HepG2 (cell line): Measurements from ENCODE around the gene HIF1AN. TPM values are rescaled to one million over a fixed set of nuclear protein-coding genes. Genes with fewer than 3 reads are reported as not detected.

ENCODE experiments used
- ATF7-NPFF ChIP-seq: sonication (generic); formaldehyde crosslinking; IDR thresholded peaks from 2 replicates; pipeline ENCODE4 v1.8.1; 2023; ENCODE audit warnings: mild to moderate bottlenecking, low read depth, missing genetic modification reagents, moderate library complexity
- FOXO4 ChIP-seq: sonication (generic); formaldehyde crosslinking; conservative IDR thresholded peaks from 2 replicates; pipeline ENCODE4 v1.8.1; 2023; ENCODE audit warnings: missing genetic modification reagents
- HNRNPK ChIP-seq: fragments of 200-400 bp; formaldehyde crosslinking; IDR thresholded peaks from 2 replicates; pipeline ENCODE4 v1.6.1; 2018; ENCODE audit warnings: low read length, low read depth, moderate library complexity, mild to moderate bottlenecking; ENCODE audit not compliant: poor library complexity, severe bottlenecking
- KDM2A ChIP-seq: sonication (generic); formaldehyde crosslinking; IDR thresholded peaks from 2 replicates; pipeline ENCODE4 v1.4.0; 2020; ENCODE audit warnings: low read depth, missing genetic modification reagents, borderline replicate concordance
- MAF1 ChIP-seq: sonication (generic); formaldehyde crosslinking; IDR thresholded peaks from 2 replicates; pipeline ENCODE4 v1.5.0; 2020; ENCODE audit warnings: missing genetic modification reagents, borderline replicate concordance
- MTA1 ChIP-seq: sonication (generic); formaldehyde crosslinking; IDR thresholded peaks from 2 replicates; pipeline ENCODE4 v1.4.0; 2020; ENCODE audit warnings: missing genetic modification reagents, mild to moderate bottlenecking, borderline replicate concordance
- MTA3 ChIP-seq: sonication (generic); formaldehyde crosslinking; IDR thresholded peaks from 2 replicates; pipeline ENCODE4 v1.4.0; 2020; ENCODE audit warnings: missing genetic modification reagents
- NFATC3 ChIP-seq: sonication (generic); formaldehyde crosslinking; IDR thresholded peaks from 2 replicates; pipeline ENCODE4 v1.5.1; 2020; ENCODE audit warnings: mild to moderate bottlenecking, missing genetic modification reagents
- RORA ChIP-seq: sonication (generic); formaldehyde crosslinking; IDR thresholded peaks from 2 replicates; pipeline ENCODE4 v1.5.0; 2020; ENCODE audit warnings: mild to moderate bottlenecking, missing genetic modification reagents, moderate library complexity
- SMC3 ChIP-seq: IDR thresholded peaks from 2 replicates; pipeline ENCODE4 v1.6.1; 2011; ENCODE audit warnings: low read length, improper control_type of control experiment
- SP4 ChIP-seq: sonication (generic); formaldehyde crosslinking; IDR thresholded peaks from 2 replicates; pipeline ENCODE4 v1.8.1; 2023; ENCODE audit warnings: mild to moderate bottlenecking, missing genetic modification reagents
- STAG1 ChIP-seq: sonication (generic); formaldehyde crosslinking; IDR thresholded peaks from 2 replicates; pipeline ENCODE4 v1.4.0; 2020; ENCODE audit warnings: missing genetic modification reagents
- SYNCRIP ChIP-seq: fragments of 200-400 bp; formaldehyde crosslinking; IDR thresholded peaks from 2 replicates; pipeline ENCODE4 v1.6.1; 2018; ENCODE audit warnings: mild to moderate bottlenecking, low read depth, low read length; ENCODE audit not compliant: insufficient read depth
- THYN1 ChIP-seq: sonication (generic); formaldehyde crosslinking; IDR thresholded peaks from 2 replicates; pipeline ENCODE4 v1.8.1; 2023; ENCODE audit warnings: low read depth, mild to moderate bottlenecking, moderate library complexity, missing genetic modification reagents, borderline replicate concordance
- TSC22D2 ChIP-seq: sonication (generic); formaldehyde crosslinking; IDR thresholded peaks from 2 replicates; pipeline ENCODE4 v1.5.1; 2020; ENCODE audit warnings: missing genetic modification reagents, mild to moderate bottlenecking, borderline replicate concordance
- ZBTB49 ChIP-seq: sonication (generic); formaldehyde crosslinking; IDR thresholded peaks from 2 replicates; pipeline ENCODE4 v1.4.0; 2020; ENCODE audit warnings: missing genetic modification reagents, borderline replicate concordance
- ZNF143 ChIP-seq: sonication (generic); formaldehyde crosslinking; IDR thresholded peaks from 2 replicates; pipeline ENCODE4 v1.4.0; 2020; ENCODE audit warnings: missing genetic modification reagents
- ZNF446 ChIP-seq: sonication (generic); formaldehyde crosslinking; IDR thresholded peaks from 2 replicates; pipeline ENCODE4 v1.5.0; 2020; ENCODE audit warnings: mild to moderate bottlenecking, missing genetic modification reagents
- ZNF460 ChIP-seq: sonication (generic); formaldehyde crosslinking; IDR thresholded peaks from 2 replicates; pipeline ENCODE4 v1.5.1; 2020; ENCODE audit warnings: missing genetic modification reagents, mild to moderate bottlenecking, borderline replicate concordance
- ZNF549 ChIP-seq: sonication (generic); formaldehyde crosslinking; IDR thresholded peaks from 2 replicates; pipeline ENCODE4 v1.5.0; 2020; ENCODE audit warnings: missing genetic modification reagents
- ZNF563 ChIP-seq: sonication (generic); formaldehyde crosslinking; IDR thresholded peaks from 2 replicates; pipeline ENCODE4 v1.8.0; 2022; ENCODE audit warnings: mild to moderate bottlenecking, moderate library complexity, missing genetic modification reagents
- ZNF605 ChIP-seq: sonication (generic); formaldehyde crosslinking; IDR thresholded peaks from 2 replicates; pipeline ENCODE4 v1.8.0; 2022; ENCODE audit warnings: mild to moderate bottlenecking, missing genetic modification reagents
- polyA plus RNA-seq, 8 experiments: library from polyadenylated mRNA; depleted of rRNA in 3 of 8; stranded (reverse) in 7 of 8; unstranded in 1 of 8; fragments of >200 nt; fragmentation: Illumina TruSeq in 4 of 8; extraction: Trizol in 4 of 8; gene quantifications; 2 replicates each; pipeline versions ENCODE4 v1.2.1 to v1.2.3, GENCODE V29; 2011 to 2016; ENCODE audit warnings: low read depth in 4 of 8, missing spikeins in 1 of 8, mixed read lengths in 1 of 8; ENCODE audit not compliant: insufficient read depth in 1 of 8
- total RNA-seq, 5 experiments: library from RNA; depleted of rRNA; stranded (reverse); fragments of >200 nt; fragmentation: Illumina TruSeq; extraction: Trizol; gene quantifications; 2 replicates each; pipeline ENCODE4 v1.2.3, GENCODE V29; 2016; ENCODE audit warnings: low read depth in 1 of 5
- TF ChIP-seq, protein P1 (sequence below), 2 experiments: IDR thresholded peaks; 2 replicates each; pipeline ENCODE4 v1.6.1; 2011 to 2012; ENCODE audit warnings: low read length in 2 of 2, borderline replicate concordance in 1 of 2, low read depth in 1 of 2, mild to moderate bottlenecking in 1 of 2, moderate library complexity in 1 of 2

The HIF1AN gene
- total and polyA plus RNA-seq, 2 of the 13 experiments (the other 11 are each of a cell fraction or from before 2014, with no cell fraction given), result 8.6 to 10.7 TPM

DNA sequence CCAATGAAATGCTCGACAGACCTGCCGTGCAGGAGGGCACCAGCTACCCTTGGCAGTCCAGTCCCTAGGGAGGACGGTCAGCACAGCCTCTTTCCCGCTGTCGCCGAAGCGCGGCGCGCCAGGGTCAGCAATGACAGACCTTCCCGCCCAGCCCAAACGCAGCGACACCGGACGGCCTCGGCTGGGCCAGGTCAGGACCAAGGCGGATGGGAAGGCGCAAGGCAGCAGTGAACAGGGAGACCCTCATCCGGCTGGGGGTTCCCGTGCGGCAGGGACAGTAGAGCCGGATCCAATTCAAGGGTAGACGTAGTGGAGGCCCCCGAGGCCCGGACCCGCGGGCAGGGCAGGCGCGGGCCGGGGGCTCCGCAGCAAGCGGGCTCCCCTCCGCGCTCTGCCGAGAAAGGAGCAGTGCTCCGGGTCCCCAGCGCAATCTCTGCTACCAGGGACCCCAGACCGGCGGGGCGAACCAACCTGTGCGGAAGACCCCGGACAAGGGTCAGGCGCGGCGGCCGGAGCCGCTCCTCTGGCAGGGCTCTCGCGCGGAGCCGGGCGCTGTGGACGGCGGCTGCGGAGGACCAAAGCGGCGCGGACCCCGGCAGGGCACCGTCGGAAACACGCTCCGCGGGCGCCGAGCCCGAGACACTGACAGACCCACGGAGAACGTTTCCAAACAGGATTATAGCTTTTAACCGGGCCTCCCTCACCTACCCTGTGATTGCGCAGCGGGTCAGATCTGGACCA, 16.3 kb upstream of the HIF1AN start, which contains the start of gene SEC31B (continued):
- TF ChIP-seq, protein P1, sequence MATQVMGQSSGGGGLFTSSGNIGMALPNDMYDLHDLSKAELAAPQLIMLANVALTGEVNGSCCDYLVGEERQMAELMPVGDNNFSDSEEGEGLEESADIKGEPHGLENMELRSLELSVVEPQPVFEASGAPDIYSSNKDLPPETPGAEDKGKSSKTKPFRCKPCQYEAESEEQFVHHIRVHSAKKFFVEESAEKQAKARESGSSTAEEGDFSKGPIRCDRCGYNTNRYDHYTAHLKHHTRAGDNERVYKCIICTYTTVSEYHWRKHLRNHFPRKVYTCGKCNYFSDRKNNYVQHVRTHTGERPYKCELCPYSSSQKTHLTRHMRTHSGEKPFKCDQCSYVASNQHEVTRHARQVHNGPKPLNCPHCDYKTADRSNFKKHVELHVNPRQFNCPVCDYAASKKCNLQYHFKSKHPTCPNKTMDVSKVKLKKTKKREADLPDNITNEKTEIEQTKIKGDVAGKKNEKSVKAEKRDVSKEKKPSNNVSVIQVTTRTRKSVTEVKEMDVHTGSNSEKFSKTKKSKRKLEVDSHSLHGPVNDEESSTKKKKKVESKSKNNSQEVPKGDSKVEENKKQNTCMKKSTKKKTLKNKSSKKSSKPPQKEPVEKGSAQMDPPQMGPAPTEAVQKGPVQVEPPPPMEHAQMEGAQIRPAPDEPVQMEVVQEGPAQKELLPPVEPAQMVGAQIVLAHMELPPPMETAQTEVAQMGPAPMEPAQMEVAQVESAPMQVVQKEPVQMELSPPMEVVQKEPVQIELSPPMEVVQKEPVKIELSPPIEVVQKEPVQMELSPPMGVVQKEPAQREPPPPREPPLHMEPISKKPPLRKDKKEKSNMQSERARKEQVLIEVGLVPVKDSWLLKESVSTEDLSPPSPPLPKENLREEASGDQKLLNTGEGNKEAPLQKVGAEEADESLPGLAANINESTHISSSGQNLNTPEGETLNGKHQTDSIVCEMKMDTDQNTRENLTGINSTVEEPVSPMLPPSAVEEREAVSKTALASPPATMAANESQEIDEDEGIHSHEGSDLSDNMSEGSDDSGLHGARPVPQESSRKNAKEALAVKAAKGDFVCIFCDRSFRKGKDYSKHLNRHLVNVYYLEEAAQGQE (IDR thresholded peaks at IDR 0.05; ENCODE audit: borderline replicate concordance in 1 of 2, low read depth in 1 of 2, low read length in 2 of 2), result no peak
- TF ChIP-seq ZNF460 (CRISPR knock-in tag) (no peak), STAG1 (CRISPR knock-in tag) (peak; percentile 54), ZNF549 (no peak), SYNCRIP (no peak), SP4 (CRISPR knock-in tag) (no peak), ATF7-NPFF (CRISPR knock-in tag) (no peak; the same call in 1 of the 2 replicates), HNRNPK (no peak), SMC3 (no peak), MTA1 (peak; percentile 48; the same call in 1 of the 2 replicates), ZNF563 (CRISPR knock-in tag) (peak; percentile 17; the same call in 1 of the 2 replicates), ZNF605 (CRISPR knock-in tag) (peak; percentile 56; the same call in 1 of the 2 replicates), NFATC3 (CRISPR knock-in tag) (no peak), ZNF143 (CRISPR knock-in tag) (peak; percentile 21; the same call in 1 of the 2 replicates), MAF1 (CRISPR knock-in tag) (no peak), TSC22D2 (CRISPR knock-in tag) (no peak), ZNF446 (CRISPR knock-in tag) (no peak), RORA (CRISPR knock-in tag) (no peak), ZBTB49 (no peak), THYN1 (CRISPR knock-in tag) (no peak), FOXO4 (CRISPR knock-in tag) (0 out of 2 replicates have a peak, but pooled peaks have one; percentile 56), KDM2A (CRISPR knock-in tag) (peak; percentile 93), MTA3 (CRISPR knock-in tag) (no peak)
